Measurements from ENCODE around the gene RAB31. TPM values are rescaled to one million over a fixed set of nuclear protein-coding genes. Genes with fewer than 3 reads are reported as not detected.

Gene RAB31
- polyA plus RNA-seq, 2 of the 4 experiments (the other 2 are of a cell fraction): 16.9 to 46.3 TPM

DNA sequence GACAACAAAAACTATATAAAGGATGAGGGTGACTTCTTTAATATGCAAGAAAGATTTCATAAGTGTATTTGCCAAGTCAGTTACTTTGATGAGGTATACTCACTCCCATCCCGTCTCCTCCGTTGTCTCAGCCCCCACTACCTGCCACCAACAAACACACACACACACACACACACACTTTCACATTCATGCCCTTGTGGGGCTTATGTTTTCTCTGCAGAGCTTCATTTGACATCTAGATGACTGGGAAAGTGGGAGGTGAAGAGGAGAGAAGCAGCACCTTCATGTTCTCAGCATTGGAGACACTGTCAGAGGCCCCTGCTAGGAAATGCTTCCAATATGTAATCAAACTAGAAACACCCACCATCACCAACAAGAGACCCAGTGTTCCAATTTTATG lies 155.2 kb downstream of the RAB31 start:
- POLR2A ChIA-PET: no interaction called here
- DNase-seq (ENCODE audit: low read depth in 1 of 2, low spot score in 1 of 2) (no peak), ATAC-seq (no peak), FAIRE-seq (no peak)
- no peak overlapping the region for H3K4me3 ChIP-seq
- 54% methylated on average over 2 of the region's 2 CpGs for WGBS (ENCODE audit: missing lambda C conversion rate)
- peaks cover 27% of the 10 kb centered on the region for H3K9me3 ChIP-seq
- no peaks in the 10 kb centered on the region for H3K4me1 ChIP-seq
- H3K4me2 ChIP-seq: no peak overlapping the region
- CTCF ChIA-PET: no interaction called here
- H3K27ac ChIP-seq: peak overlapping the region in 1 of 2 experiments; percentile 49; a peak in 2 of 6 replicates
- TF ChIP-seq, protein P1, sequence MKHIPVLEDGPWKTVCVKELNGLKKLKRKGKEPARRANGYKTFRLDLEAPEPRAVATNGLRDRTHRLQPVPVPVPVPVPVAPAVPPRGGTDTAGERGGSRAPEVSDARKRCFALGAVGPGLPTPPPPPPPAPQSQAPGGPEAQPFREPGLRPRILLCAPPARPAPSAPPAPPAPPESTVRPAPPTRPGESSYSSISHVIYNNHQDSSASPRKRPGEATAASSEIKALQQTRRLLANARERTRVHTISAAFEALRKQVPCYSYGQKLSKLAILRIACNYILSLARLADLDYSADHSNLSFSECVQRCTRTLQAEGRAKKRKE (CRISPR knock-in tag; IDR thresholded peaks at IDR 0.05; ENCODE audit: low read depth): no peak
- TF ChIP-seq FOSB (CRISPR knock-in tag; IDR thresholded peaks at IDR 0.05): no peak
- TF ChIP-seq JUN (IDR thresholded peaks at IDR 0.05): no peak
- TF ChIP-seq PHF8 (IDR thresholded peaks at IDR 0.05; ENCODE audit: borderline replicate concordance, low read depth): no peak
- TF ChIP-seq, protein P2, sequence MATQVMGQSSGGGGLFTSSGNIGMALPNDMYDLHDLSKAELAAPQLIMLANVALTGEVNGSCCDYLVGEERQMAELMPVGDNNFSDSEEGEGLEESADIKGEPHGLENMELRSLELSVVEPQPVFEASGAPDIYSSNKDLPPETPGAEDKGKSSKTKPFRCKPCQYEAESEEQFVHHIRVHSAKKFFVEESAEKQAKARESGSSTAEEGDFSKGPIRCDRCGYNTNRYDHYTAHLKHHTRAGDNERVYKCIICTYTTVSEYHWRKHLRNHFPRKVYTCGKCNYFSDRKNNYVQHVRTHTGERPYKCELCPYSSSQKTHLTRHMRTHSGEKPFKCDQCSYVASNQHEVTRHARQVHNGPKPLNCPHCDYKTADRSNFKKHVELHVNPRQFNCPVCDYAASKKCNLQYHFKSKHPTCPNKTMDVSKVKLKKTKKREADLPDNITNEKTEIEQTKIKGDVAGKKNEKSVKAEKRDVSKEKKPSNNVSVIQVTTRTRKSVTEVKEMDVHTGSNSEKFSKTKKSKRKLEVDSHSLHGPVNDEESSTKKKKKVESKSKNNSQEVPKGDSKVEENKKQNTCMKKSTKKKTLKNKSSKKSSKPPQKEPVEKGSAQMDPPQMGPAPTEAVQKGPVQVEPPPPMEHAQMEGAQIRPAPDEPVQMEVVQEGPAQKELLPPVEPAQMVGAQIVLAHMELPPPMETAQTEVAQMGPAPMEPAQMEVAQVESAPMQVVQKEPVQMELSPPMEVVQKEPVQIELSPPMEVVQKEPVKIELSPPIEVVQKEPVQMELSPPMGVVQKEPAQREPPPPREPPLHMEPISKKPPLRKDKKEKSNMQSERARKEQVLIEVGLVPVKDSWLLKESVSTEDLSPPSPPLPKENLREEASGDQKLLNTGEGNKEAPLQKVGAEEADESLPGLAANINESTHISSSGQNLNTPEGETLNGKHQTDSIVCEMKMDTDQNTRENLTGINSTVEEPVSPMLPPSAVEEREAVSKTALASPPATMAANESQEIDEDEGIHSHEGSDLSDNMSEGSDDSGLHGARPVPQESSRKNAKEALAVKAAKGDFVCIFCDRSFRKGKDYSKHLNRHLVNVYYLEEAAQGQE (IDR thresholded peaks at IDR 0.05): no peak
- no peak for TF ChIP-seq CBX8 (IDR thresholded peaks at IDR 0.05)
- TF ChIP-seq FOSL2 (IDR thresholded peaks at IDR 0.05): no peak
- no peak for TF ChIP-seq FOSL2 (CRISPR knock-in tag; IDR thresholded peaks at IDR 0.05)
- TF ChIP-seq CBX2 (IDR thresholded peaks at IDR 0.05; ENCODE audit: borderline replicate concordance, low read depth): no peak
- TF ChIP-seq, protein P3, sequence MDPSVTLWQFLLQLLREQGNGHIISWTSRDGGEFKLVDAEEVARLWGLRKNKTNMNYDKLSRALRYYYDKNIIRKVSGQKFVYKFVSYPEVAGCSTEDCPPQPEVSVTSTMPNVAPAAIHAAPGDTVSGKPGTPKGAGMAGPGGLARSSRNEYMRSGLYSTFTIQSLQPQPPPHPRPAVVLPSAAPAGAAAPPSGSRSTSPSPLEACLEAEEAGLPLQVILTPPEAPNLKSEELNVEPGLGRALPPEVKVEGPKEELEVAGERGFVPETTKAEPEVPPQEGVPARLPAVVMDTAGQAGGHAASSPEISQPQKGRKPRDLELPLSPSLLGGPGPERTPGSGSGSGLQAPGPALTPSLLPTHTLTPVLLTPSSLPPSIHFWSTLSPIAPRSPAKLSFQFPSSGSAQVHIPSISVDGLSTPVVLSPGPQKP (IDR thresholded peaks at IDR 0.05; ENCODE audit: low read depth, low read length): no peak
- TF ChIP-seq RNF2 (IDR thresholded peaks at IDR 0.05; ENCODE audit: borderline replicate concordance, low read depth): no peak
- TF ChIP-seq HOXA7 (CRISPR knock-in tag; IDR thresholded peaks at IDR 0.05): no peak
- TF ChIP-seq HEYL (CRISPR knock-in tag; IDR thresholded peaks at IDR 0.05): no peak
- TF ChIP-seq, protein P4, sequence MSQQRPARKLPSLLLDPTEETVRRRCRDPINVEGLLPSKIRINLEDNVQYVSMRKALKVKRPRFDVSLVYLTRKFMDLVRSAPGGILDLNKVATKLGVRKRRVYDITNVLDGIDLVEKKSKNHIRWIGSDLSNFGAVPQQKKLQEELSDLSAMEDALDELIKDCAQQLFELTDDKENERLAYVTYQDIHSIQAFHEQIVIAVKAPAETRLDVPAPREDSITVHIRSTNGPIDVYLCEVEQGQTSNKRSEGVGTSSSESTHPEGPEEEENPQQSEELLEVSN (IDR thresholded peaks at IDR 0.05; ENCODE audit: borderline replicate concordance, low read depth): no peak
- no peak for TF ChIP-seq KDM5A (IDR thresholded peaks at IDR 0.05)
- no peak for TF ChIP-seq ZSCAN20 (CRISPR knock-in tag; IDR thresholded peaks at IDR 0.05)
- no peak for TF ChIP-seq MYC (IDR thresholded peaks at IDR 0.05; ENCODE audit: borderline replicate concordance, low read length)
- TF ChIP-seq, protein P5, sequence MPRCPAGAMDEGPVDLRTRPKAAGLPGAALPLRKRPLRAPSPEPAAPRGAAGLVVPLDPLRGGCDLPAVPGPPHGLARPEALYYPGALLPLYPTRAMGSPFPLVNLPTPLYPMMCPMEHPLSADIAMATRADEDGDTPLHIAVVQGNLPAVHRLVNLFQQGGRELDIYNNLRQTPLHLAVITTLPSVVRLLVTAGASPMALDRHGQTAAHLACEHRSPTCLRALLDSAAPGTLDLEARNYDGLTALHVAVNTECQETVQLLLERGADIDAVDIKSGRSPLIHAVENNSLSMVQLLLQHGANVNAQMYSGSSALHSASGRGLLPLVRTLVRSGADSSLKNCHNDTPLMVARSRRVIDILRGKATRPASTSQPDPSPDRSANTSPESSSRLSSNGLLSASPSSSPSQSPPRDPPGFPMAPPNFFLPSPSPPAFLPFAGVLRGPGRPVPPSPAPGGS (IDR thresholded peaks at IDR 0.05): no peak
- TF ChIP-seq MAZ (IDR thresholded peaks at IDR 0.05; ENCODE audit: borderline replicate concordance, low read depth, low read length): no peak

All from A549 (cell line).